ENCODE data around the gene TMEM86A.

GRCh38 chr11:18705651-18706281 lies 7.2 kb downstream of the TMEM86A start:
- TF ChIP-seq EZH2 (IDR thresholded peaks at IDR 0.05; ENCODE audit: insufficient read depth, poor library complexity, severe bottlenecking) = no peak
- TF ChIP-seq EZH2phosphoT487 (IDR thresholded peaks at IDR 0.05; ENCODE audit: insufficient read depth, low read depth) = no peak
